T1000 (cell line): ENCODE data around the gene C1QTNF8.

Experiments
- DNase-seq: peaks from one replicate; lab custom pipeline; 2025; ENCODE audit warnings: mixed read lengths; lab: John Stamatoyannopoulos, UW

C1QTNF8 gene

DNA sequence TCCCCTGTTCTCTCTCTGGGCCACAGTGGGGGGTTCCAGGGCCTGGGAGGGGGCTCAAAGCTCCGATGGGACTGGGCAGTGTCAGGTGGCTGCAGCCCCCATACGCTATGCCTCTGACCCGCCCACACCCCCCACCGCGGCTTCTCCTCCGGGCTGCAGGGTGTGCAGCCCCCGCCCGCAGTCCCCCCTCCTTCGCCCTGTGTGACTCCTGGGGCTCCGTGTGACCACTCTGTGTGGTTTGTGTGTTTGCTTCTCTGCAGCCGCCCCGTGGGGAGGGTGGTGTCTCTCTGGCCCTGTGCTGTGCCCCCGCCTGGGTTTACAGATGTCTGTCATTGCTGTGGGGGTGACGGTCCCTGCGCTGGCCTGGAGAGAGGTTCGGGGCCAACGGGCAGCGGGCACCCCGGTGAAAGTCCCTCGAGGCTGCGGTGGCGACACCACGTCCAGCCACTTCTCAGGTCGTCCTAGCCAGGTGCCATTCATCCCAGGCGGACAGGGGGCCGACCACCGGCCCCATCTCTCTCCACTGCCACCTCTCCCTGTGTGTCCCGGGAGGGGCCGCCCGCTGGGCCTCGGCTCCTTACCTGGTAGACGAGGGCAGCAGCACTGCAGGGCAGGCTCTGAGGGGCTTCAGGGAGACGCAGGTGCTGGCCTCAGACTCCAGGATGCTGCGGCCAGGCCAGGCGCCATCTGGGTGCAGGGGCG lies 18.0 kb downstream of the C1QTNF8 start:
- DNase-seq = no peak

DNA sequence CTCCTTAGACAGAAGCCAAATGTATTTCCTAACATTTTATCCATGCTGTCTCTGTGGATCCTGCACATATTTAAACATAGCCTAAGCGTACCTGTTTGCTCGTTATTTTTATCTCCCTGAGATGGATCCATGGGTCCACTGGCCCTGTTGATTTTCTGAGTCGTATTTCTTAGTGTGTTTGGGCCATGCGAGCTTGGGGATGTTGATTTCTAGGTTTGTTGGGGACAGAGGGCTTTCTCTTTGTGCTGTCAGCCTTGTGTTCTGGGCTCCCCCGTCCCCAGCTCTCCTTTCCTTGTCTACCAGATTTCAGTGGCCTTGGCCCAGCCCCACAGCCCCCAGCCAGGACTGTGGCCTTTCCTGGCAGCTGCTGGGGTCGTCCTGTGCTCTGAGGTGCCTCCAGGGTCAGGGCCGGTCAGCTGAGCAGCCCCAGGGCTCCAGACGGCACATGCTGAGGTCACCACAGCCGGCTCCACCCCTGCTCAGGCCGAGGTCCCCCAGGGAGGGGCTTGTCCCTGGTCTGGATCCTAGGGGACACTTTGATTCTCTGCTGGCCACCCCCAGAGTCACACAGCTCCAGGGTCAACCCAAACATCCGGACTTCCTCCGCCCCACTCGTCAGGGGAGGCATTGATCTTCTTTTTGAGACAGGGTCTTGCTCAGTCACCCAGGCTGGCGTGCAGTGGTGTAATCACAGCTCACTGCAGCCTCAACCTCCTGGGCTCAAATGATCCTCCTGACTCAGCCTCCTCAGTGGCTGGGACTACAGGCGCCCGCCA lies 19.1 kb downstream of the C1QTNF8 start:
- no peak for DNase-seq

DNA sequence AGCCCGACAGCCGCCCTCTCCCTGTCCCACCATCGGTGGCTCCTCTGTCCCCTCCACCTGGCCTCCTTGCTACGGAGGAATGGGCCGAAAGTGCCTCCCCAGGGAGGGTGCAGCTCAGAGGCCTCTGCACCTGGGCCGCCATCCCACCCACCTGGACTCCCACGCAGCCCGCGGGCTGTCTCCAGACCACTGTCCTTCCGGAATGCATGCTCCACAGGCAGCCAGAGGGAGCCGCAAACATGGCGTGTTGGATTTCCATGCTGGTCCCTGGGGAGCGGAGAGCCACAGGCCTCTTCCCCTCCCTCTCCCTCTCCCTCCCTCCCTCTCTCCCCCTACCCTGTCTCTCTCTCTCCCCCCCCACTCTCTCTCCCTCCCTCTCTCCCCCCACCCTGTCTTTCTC lies 20.5 kb downstream of the C1QTNF8 start:
- no peak for DNase-seq

DNA sequence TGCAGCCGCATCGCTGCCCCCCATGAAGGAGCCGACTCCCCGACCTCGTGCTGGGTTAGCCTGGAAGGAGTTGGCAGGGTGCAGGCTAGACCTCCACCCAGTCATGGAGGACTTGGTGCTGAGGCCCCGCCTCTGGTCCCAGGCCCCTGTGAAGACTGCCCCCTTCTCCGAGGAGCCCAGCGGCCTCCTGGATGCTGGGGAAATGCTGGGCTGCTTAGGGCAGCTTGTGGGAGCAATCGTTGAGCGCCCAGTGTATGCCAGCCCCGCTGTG lies 21.7 kb downstream of the C1QTNF8 start:
- DNase-seq = no peak

DNA sequence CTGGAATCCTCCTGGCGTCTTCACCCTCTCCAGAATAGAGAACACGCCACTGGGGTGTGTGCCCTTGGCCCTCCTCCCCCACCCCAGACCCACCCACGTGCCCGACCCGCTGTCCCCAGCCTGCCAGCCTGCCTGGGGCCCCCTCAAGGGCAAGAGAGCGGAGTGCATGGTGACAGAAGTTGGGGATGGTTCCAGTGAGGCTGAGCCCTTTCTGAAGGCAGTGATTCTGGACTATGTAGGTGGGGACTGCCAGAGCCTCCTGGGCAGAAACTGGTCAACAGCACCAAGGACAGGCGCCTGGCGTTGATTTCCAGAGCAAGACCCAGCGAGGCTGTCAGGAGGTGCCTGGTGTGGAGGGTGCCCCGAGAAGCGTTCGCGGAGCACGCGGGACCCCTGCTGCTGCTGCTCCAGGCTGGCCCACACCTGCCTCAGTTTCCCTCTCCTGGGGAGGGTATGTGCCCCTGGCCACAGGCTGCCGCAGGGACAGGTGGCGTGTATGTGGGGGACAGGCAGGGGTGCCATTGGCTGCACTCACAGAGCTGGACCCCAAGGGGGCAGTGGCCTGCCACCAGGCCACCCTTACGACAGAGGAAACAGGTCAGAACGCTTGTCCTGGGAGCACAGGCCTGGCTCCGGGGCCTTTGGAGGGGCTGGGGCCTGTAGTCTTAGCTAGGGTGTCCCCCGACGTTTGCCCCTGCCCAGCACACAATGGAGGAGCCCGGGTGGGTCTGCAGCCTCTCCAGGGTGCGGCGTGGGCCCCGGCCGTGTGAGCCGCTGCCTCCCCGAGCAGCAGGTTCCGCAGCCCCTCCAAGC lies 22.3 kb downstream of the C1QTNF8 start:
- DNase-seq = no peak

DNA sequence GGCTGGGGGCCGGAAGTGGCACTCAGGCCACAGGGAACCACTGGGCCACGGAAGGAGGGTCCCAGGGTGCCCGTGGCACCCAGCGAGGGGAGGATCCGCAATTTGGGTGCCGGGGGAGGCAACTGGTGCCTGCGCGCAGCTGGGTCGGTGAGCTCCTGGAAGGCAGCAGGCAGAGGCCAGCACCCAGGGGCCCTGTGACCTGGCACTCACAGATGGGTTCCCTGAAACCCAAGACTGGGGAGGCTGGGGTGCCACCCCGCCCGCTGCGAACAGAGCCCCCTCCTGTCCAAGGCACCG lies 22.8 kb downstream of the C1QTNF8 start:
- DNase-seq = no peak

DNA sequence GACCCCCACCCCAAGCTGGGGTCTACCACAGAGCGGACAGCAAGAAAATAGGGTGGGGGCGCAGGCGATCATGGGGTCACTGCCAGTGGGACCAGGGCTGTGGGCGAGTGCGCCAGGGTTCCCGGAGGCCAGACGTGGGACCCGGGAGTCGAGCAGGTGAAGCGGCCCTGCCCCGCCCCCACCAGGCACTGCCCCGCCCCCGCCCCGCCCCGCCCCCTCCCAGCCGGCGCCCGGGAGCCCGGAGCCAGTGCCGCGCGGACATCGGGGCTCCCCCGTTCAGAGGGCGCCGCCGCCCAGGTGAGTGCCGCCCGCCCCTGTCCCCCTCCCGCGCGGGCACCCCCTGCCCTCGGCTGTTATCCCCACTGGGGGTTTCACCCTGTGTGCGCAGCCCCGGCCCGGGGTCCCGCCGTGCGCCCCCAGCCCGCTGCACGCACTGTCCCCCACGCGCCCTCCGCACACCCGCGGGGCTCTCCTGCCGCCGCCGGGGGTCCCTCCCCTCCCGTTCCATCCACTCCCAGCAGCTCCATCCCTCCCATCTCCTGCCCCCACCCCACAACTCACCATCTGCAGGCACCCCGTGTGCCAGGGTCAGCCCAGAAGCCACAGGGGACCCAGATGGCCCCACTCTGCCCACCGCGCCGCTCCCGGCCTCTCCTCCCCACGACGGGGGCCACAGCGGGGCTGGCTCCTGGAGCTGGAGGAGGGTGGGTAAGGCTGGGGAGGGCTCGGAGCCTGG lies 23.4 kb downstream of the C1QTNF8 start, which contains the start of gene SSTR5:
Gene SSTR5, plus strand, starts transcription at position 222 of the 736 bp plus-strand sequence. CDS start 6,122 bp downstream, outside the sequence.
- DNase-seq = no peak

DNA sequence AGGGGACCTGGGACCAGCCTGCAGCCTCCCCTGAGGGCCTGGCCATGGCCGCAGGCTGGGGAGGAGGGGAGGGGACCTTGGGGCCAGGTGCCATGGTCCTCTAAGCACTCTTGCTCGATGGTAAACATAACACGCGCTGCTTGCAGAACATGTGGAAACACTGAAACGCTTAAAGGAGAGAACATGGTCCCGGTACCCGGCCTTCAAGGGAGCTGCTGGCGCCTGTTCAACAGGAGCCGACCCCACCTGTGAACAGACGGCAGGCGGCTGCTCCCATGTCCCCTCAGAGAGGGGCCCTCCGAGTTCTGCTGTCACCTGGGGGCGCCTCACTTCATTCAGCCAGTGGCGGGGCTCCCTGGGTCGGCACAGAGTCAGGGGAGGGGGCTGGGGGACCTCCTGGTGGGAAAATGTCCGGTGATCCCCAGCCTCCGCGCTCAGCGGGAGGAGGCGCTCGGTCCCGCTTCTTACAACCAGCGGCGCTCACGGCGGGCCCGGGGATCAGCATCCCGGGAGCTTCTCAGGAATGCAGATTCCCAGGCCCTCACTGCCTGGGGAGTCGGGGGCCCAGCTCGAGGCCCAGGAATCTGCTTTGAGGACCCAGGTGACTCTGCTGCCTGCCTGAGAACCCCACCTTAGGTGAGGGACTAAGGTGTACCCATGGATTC lies 24.4 kb downstream of the C1QTNF8 start:
- no peak for DNase-seq

DNA sequence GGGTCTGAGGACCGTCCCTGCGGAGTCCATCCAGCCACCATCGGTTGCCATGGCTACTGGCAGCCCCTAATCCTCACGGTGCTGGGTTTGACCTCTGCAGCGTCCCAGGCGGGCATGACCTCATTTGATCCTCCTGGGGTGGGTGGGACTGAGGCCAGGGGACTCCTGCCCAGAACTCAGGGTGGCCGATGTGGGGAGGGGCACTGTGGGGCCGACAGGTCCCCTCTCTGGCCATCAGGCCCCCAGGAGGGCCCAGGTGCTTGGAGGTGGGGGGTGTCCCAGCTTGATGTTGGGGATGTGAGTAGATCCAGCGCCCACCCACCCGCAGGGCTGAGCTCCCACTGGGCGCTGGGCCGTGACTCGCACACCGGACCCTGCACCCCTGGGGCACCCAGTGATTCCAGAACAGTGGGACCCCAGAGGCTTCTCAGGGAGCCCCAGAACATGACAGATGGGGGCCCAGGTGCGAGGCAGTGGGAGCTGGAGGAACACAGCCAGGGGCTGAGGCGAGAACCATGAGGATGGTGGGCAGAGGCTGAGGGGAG lies 25.1 kb downstream of the C1QTNF8 start:
- no peak for DNase-seq

DNA sequence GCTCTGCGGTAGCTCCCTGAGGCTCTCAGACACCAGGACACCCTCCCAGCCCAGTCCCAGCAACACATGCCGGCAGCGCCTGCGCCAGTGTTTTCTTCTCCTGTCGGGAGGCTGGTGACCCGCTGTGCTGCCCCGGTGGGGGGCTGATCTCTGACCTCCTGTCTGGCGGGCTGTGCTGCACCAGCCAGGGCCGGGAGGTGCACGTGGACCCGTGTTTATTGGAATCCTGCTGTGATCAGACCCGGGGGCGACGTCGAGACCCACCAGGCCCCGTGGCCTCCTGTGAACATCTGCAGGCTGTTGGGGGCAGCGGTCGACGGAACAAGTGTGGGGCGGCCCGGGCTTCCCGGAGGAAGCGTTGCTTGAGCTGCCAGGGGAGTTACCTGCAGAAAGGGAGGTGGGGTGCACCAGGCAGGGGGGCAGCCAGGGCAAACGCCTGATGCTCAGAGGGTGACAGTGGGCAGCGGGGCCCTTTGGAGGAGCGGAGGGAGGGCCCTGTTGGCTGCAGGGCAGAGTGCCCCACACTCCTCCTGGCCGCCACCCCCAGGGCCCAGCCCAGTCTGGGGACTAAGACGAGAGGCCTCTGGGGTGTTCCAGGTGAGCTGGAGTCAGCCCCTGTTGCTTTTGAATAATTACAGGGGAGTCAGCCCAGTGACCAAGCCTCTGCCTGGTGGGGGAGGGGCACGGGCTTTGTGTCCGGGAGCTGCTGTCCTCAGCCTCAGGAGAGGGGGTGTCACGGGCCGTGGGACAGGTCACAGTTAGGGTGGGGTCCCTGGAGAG lies 25.8 kb downstream of the C1QTNF8 start:
- no peak for DNase-seq

DNA sequence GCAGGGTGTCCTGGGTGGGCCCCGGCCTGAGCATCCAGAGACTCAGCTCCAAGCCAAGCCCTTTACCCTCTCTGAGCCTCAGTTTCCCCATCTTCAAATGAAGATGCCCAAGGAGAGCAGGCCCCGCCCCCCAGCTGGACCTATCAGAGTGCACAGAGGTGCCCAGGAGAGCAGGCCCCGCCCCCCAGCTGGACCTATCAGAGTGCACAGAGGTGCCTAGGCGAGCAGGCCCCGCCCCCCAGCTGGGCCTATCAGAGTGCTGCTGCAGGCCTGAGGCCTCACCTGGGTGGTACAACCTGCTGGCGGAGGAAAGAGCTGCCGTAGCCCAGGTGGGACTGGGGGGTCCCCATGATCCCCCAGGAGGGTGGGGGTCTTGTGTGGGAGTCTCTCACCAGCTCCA lies 26.9 kb downstream of the C1QTNF8 start:
- DNase-seq = no peak

DNA sequence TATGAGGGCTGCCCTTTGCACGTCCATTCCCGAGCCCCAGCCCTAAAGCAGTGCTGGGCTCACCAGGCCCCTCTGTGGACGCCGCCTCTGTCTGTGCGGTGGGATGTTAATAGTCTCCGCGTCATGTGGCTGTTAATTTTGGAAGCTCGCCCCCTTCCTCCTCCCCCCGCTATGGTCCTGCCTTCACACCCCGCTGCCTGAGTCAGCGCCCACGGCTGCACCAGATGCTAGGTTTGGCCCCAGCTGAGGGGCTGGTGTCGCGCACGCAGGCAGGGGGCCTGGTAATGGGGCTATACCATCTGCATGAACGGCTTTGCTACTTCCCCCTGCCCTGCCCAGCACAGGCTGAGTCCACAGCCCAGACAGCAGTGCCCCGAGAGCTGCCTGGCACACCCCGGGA lies 27.6 kb downstream of the C1QTNF8 start:
- DNase-seq = no peak

DNA sequence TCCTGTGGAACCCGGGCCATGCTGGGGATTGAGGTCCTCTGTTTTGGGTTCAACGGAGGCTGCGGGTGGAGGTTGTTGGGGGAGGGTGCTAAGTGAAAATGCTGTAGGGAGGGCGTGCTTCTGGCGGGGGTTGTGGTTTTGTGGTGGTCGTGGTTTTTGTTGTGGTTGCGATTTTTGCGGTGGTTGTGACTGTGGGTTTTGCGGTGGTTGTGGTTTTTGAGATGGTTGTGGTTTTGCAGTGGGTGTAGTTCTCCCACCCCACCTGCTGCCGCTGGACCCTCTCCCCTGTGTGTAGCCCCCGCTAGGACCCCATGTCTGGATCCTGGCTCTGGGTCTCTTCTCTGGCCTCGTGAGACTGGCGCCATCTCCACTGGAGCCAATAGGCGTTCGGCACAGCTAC lies 28.4 kb downstream of the C1QTNF8 start:
- DNase-seq = no peak

DNA sequence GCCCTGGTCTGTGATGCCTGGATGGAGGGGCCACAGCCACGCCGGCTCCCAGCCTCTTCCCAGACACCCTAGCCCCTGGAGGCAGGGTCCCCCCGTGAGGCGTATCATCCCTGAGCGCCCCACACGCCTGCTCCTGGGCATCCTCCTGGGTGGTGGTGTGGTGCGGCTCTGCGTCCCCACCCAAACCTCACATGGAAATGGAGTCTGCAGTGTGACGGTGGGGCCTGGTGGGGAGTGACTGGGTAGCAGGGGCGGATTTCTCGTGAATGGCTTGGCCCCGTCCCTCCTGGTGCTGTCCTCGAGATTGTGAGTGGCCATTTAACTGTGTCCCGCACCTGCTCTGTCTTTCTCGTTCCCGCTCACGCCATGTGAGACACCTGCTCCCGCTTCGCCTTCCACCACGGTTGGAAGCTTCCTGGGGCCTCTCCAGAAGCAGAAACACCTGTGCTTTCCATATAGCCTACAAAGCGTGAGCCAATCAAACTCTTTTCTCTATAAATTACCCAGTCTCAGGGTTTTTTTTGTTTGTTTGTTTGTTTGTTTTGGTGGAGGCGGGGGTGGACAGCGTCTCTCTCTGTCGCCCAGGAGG lies 29.4 kb downstream of the C1QTNF8 start:
- no peak for DNase-seq

DNA sequence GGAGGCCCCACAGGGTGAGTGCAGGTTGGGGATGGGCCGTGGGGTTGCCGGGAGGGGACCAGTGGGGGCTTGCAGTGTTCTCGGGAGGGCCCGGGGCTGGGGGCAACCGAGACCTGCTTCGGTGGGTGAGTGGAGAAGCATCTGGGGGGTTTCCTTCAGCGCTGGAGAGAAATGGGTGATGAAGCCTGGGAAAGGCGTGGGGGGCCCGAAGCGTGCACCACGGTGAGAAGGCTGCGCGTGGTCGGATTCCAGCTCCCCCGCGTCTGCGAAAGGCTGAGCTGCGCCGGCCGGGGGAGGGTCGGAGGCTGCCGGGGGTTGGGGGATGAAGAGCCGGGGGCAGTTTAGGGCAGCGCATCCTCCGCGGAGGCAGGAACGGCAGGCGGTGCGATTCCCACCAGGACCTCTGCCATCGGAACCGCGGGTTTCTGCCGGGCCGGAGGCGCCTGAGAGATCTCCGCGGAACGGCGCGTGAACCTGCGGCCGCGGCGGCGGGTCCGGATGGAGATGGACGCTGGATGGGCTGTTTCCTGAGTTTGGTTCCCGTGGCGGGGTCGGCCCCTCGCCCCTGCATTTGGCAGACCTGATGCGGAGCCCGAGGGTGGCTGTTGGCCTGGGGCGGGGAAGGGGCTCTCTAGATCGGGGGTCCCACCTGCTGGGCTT lies 30.4 kb downstream of the C1QTNF8 start:
- no peak for DNase-seq

DNA sequence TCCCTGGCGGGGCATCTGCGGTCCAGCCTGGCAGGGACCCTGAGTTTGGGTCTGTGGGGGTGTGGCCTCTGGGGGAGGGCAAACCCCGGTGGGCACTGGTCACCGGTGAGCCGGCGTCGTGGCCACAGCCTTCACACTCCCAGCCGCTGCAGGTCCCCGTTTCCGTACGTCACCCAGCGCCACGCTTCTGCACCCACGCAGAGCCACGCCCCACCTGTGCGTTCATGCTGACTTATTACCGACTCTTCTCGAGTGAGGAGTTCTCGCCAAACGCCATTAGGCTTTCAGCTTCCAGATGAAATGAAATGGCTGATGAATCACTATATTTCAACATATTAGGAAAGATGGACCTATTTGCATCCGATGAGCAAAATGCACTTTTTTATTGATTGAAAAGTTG lies 32.3 kb downstream of the C1QTNF8 start:
- no peak for DNase-seq

DNA sequence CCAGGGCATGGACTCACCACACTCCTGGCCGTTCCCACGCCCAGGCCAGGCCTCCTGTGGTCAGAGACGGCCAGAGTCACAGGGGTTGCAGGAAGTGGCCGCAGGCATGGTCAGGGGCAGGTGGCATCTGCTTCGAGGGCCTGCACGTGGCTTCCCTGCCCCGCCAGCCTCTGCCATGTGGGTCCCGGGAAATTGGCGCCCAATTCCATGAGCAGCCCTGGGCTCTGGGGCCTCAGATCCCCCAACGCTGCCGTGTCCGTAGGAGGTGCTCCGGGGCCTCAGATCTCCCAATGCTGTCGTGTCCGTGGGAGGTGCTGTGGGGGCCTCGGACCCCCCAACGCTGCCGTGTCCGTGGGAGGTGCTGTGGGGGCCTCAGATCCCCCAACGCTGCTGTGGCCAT lies 33.1 kb downstream of the C1QTNF8 start:
- no peak for DNase-seq

DNA sequence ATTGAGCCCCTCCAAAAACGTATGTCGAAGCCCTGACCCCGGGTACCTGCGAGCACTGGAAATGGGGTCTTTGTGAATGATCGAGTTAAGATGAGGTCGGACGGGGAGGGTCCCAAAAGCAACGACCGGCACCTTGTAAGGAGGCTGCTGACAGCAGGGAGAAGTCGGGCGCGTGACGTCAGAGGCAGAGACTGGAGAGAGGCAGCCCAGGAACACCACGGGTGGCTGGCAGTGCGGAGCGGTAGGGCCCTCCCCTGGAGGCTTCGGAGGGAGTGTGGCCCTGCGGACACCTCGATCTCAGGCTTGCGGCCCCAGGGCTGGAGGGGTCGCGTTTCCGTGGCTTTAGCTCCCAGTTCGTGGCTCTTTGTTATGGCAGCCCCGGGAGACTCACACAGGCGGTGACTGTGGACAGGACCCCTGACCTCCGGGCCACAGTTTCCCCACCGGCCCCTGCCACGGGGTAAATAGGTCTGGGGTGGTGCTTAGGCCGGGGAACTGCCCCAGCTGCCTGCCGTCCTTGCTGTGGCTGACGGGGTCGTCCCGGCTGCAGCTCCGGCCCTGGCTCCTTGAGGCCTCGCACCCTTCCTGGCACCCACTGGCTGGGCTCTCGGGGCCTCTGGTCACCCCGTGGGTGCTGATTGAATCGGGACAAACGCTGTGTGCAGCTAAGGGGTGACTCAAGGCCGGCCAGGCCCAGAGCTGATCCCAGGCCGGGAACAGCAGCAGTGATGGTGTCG lies 34.1 kb downstream of the C1QTNF8 start:
- no peak for DNase-seq
